ENCODE data around the gene TBPL1.
"Not testable (repeated sequence)": the region's sequence is repeated elsewhere in the genome, so short reads cannot be mapped to it uniquely, and the experiment has no call there.

Gene TBPL1

GRCh38 chr6:133977983-133978895 lies 25.2 kb downstream of the TBPL1 start:
- TF ChIP-seq CTCF (IDR thresholded peaks at IDR 0.05), result no peak
- H3K4me1 ChIP-seq, result peaks cover 2% of the 10 kb centered on the region
- H3K79me2 ChIP-seq, result peaks cover 16% of the 10 kb centered on the region
- H2AFZ ChIP-seq, result no peak overlapping the region
- no peaks in the 10 kb centered on the region for H3K27me3 ChIP-seq (ENCODE audit: control insufficient read depth, insufficient read depth, low read length)
- no peak overlapping the region for H3K27ac ChIP-seq
- no peaks in the 10 kb centered on the region for H3K36me3 ChIP-seq (ENCODE audit: control insufficient read depth, insufficient read depth, low read length)
- H3K9me3 ChIP-seq (ENCODE audit: control insufficient read depth, low read length), result no peaks in the 10 kb centered on the region
- H3K4me3 ChIP-seq (ENCODE audit: low read depth, low read length), result no peak overlapping the region
- no peak overlapping the region for H3K9ac ChIP-seq
- no peak overlapping the region for H3K4me2 ChIP-seq (ENCODE audit: low read length)

GRCh38 chr6:133978896-133979240 lies 25.8 kb downstream of the TBPL1 start:
- no peaks in the 10 kb centered on the region for H3K4me1 ChIP-seq
- no peak overlapping the region for H3K9ac ChIP-seq
- H3K36me3 ChIP-seq (ENCODE audit: control insufficient read depth, insufficient read depth, low read length), result no peaks in the 10 kb centered on the region
- H3K27me3 ChIP-seq (ENCODE audit: control insufficient read depth, insufficient read depth, low read length), result no peaks in the 10 kb centered on the region
- no peaks in the 10 kb centered on the region for H3K9me3 ChIP-seq (ENCODE audit: control insufficient read depth, low read length)
- peaks cover 16% of the 10 kb centered on the region for H3K79me2 ChIP-seq
- H2AFZ ChIP-seq, result no peak overlapping the region
- no peak overlapping the region for H3K27ac ChIP-seq
- no peak overlapping the region for H3K4me3 ChIP-seq (ENCODE audit: low read depth, low read length)
- H3K4me2 ChIP-seq (ENCODE audit: low read length), result no peak overlapping the region
- TF ChIP-seq CTCF (IDR thresholded peaks at IDR 0.05), result no peak

GRCh38 chr6:133979269-133979963 lies 26.4 kb downstream of the TBPL1 start:
- H3K4me1 ChIP-seq; H3K36me3 ChIP-seq (ENCODE audit: control insufficient read depth, insufficient read depth, low read length); H3K4me2 ChIP-seq (ENCODE audit: low read length); H2AFZ ChIP-seq; H3K27ac ChIP-seq; H3K4me3 ChIP-seq (ENCODE audit: low read depth, low read length); H3K27me3 ChIP-seq (ENCODE audit: control insufficient read depth, insufficient read depth, low read length); H3K9ac ChIP-seq; H3K9me3 ChIP-seq (ENCODE audit: control insufficient read depth, low read length): not testable (repeated sequence)
- peaks cover 13% of the 10 kb centered on the region for H3K79me2 ChIP-seq

- no peak for TF ChIP-seq CTCF (IDR thresholded peaks at IDR 0.05)
- H3K4me1 ChIP-seq, result no peaks in the 10 kb centered on the region
- H3K9me3 ChIP-seq (ENCODE audit: control insufficient read depth, low read length), result no peaks in the 10 kb centered on the region
- H3K4me3 ChIP-seq (ENCODE audit: low read depth, low read length), result no peak overlapping the region
- H2AFZ ChIP-seq, result no peak overlapping the region
- H3K79me2 ChIP-seq, result peaks cover 10% of the 10 kb centered on the region
- H3K27ac ChIP-seq, result no peak overlapping the region
- H3K9ac ChIP-seq, result no peak overlapping the region
- H3K36me3 ChIP-seq (ENCODE audit: control insufficient read depth, insufficient read depth, low read length), result no peaks in the 10 kb centered on the region
- H3K4me2 ChIP-seq (ENCODE audit: low read length), result no peak overlapping the region
- no peaks in the 10 kb centered on the region for H3K27me3 ChIP-seq (ENCODE audit: control insufficient read depth, insufficient read depth, low read length)
Measured at GRCh38 chr6:133980168-133980567, 27.1 kb downstream of the TBPL1 start.

GRCh38 chr6:133983099-133983939 lies 30.3 kb downstream of the TBPL1 start:
- Histone ChIP-seq H3K27ac (no peak overlapping the region), H3K4me2 (ENCODE audit: low read length) (no peak overlapping the region), H3K4me3 (ENCODE audit: low read depth, low read length) (no peak overlapping the region), H2AFZ (no peak overlapping the region), H3K79me2 (no peaks in the 10 kb centered on the region), H3K36me3 (ENCODE audit: control insufficient read depth, insufficient read depth, low read length) (no peaks in the 10 kb centered on the region), H3K9me3 (ENCODE audit: control insufficient read depth, low read length) (no peaks in the 10 kb centered on the region), H3K27me3 (ENCODE audit: control insufficient read depth, insufficient read depth, low read length) (no peaks in the 10 kb centered on the region), H3K4me1 (no peaks in the 10 kb centered on the region), H3K9ac (no peak overlapping the region)
- no peak for TF ChIP-seq CTCF (IDR thresholded peaks at IDR 0.05)
